Prostate gland (tissue), 2 donors: Measurements from ENCODE around the gene SH3RF2. TPM values are rescaled to one million over a fixed set of nuclear protein-coding genes. Genes with fewer than 3 reads are reported as not detected.
"Not testable (repeated sequence)": the region's sequence is repeated elsewhere in the genome, so short reads cannot be mapped to it uniquely, and the experiment has no call there.

Experiments used
- DNase-seq: peaks from one replicate; pipeline ENCODE4 v3.0.0-alpha.2; 2019; ENCODE audit warnings: low spot score
- H3K27ac ChIP-seq, 2 donors: fragments of 200-600 bp; sonication (generic); 2 replicates each; pipeline ENCODE4 v1.5.1; 2017 to 2019
- H3K27me3 ChIP-seq: fragments of 200-600 bp; sonication (generic); replicated peaks from 2 replicates; pipeline ENCODE4 v1.5.1; 2019; ENCODE audit not compliant: insufficient read depth
- H3K36me3 ChIP-seq, 2 donors: fragments of 200-600 bp; sonication (generic); 1 replicate in 1 of 2; 2 replicates in 1 of 2; pipeline versions ENCODE4 v1.5.1 to v1.8.1; 2017 to 2019
- H3K4me1 ChIP-seq: fragments of 200-600 bp; sonication (generic); replicated peaks from 2 replicates; pipeline ENCODE4 v1.5.1; 2019
- H3K4me3 ChIP-seq, 2 donors: fragments of 200-600 bp; sonication (generic); 2 replicates each; pipeline ENCODE4 v1.5.1; 2017 to 2019
- H3K9me3 ChIP-seq: fragments of 200-600 bp; sonication (generic); 2 replicates; pipeline ENCODE4 v1.5.1; 2017
- CTCF ChIP-seq, 4 experiments: fragments of 200-600 bp in 2 of 4; fragments of 450-650 bp in 2 of 4; sonication (generic) in 2 of 4; IDR thresholded peaks; 1 replicate in 3 of 4; 2 replicates in 1 of 4; pipeline ENCODE4 v1.5.1; 2016 to 2019; ENCODE audit warnings: antibody characterized with exemption in 4 of 4, mild to moderate bottlenecking in 2 of 4, moderate library complexity in 2 of 4
- POLR2A ChIP-seq: fragments of 450-650 bp; IDR thresholded peaks from one replicate; pipeline ENCODE4 v1.6.1; 2016; ENCODE audit warnings: antibody characterized with exemption, mild to moderate bottlenecking
- POLR2AphosphoS5 ChIP-seq: sonication (generic); formaldehyde crosslinking; IDR thresholded peaks from one replicate; pipeline ENCODE4 v1.6.1; 2017; ENCODE audit warnings: antibody characterized with exemption
- WGBS: methylation state at CpG from one replicate; pipeline ENCODE4 v1.1.5; 2018; 5-methylcytosine and 5-hydroxymethylcytosine counted together
- intact Hi-C: fragments of 100-400 bp; cut with DNase I; formaldehyde crosslinking; loops from one replicate; pipeline ENCODE4 v1.14.2; 2022
- total RNA-seq, 2 donors: library from RNA; depleted of rRNA; stranded (reverse); fragments of >200 nt; gene quantifications; one replicate each; pipeline ENCODE4 v1.1.0, GENCODE V29; 2016

Gene SH3RF2
- total RNA-seq, 2 donors from 2014 or later = 18.2 to 43.9 TPM

- Histone ChIP-seq H3K4me1 (no peaks in the 10 kb centered on the region), H3K36me3 (no peaks in the 10 kb centered on the region), H3K27me3 (no peaks in the 10 kb centered on the region), H3K9me3 (no peaks in the 10 kb centered on the region), H3K4me3 (no peak overlapping the region), H3K27ac (no peak overlapping the region)
- TF ChIP-seq POLR2AphosphoS5 (no peak), CTCF (IDR thresholded peaks at IDR 0.05) (no peak), POLR2A (no peak)
- no peak for DNase-seq
- WGBS = 59% methylated on average over 4 of the region's 4 CpGs
- intact Hi-C loops = no loop called here
Measured at GRCh38 chr5:145960848-145961600, 24.6 kb downstream of the SH3RF2 start.

GRCh38 chr5:145962001-145962400 is 25.6 kb downstream of the SH3RF2 start:
- Histone ChIP-seq H3K27me3 (no peaks in the 10 kb centered on the region), H3K27ac (no peak overlapping the region), H3K36me3 (no peaks in the 10 kb centered on the region), H3K4me1 (no peaks in the 10 kb centered on the region), H3K4me3 (no peak overlapping the region), H3K9me3 (no peaks in the 10 kb centered on the region)
- intact Hi-C loops = no loop called here
- no peak for DNase-seq
- WGBS = 98% methylated on average over 2 of the region's 2 CpGs
- TF ChIP-seq CTCF (IDR thresholded peaks at IDR 0.05) (no peak), POLR2A (no peak), POLR2AphosphoS5 (no peak)

GRCh38 chr5:145964008-145964407 is 27.6 kb downstream of the SH3RF2 start:
- H3K4me1 ChIP-seq, H3K27me3 ChIP-seq, H3K36me3 ChIP-seq, H3K27ac ChIP-seq, H3K9me3 ChIP-seq, DNase-seq, intact Hi-C loops, H3K4me3 ChIP-seq: not testable (repeated sequence)
- WGBS = 96% methylated on average over 9 of the region's 9 CpGs

GRCh38 chr5:145965804-145966203 is 29.4 kb downstream of the SH3RF2 start:
- Histone ChIP-seq H3K36me3 (no peaks in the 10 kb centered on the region), H3K27me3 (no peaks in the 10 kb centered on the region), H3K4me3 (no peak overlapping the region), H3K4me1 (no peaks in the 10 kb centered on the region), H3K9me3 (no peaks in the 10 kb centered on the region), H3K27ac (no peak overlapping the region)
- DNase-seq = no peak
- intact Hi-C loops = no loop called here
- 70% methylated on average over 4 of the region's 4 CpGs for WGBS
- TF ChIP-seq POLR2AphosphoS5 (no peak), POLR2A (no peak), CTCF (IDR thresholded peaks at IDR 0.05) (no peak)

- Histone ChIP-seq H3K4me1 (no peaks in the 10 kb centered on the region), H3K27me3 (no peaks in the 10 kb centered on the region), H3K9me3 (no peaks in the 10 kb centered on the region), H3K36me3 (no peaks in the 10 kb centered on the region), H3K27ac (no peak overlapping the region), H3K4me3 (no peak overlapping the region)
- DNase-seq = no peak
- TF ChIP-seq CTCF (IDR thresholded peaks at IDR 0.05) (no peak), POLR2AphosphoS5 (no peak), POLR2A (no peak)
- intact Hi-C loops = no loop called here
- WGBS = 86% methylated on average over 2 of the region's 2 CpGs
Measured at GRCh38 chr5:145967296-145967695, 30.9 kb downstream of the SH3RF2 start.
